GM19023 (cell line): ENCODE data around the gene GIGYF1.
A peak's percentile ranks its signal among the peaks of the same experiment; 100 is the strongest.
"Not testable (repeated sequence)": the region's sequence is repeated elsewhere in the genome, so short reads cannot be mapped to it uniquely, and the experiment has no call there.

Experiments
- ATAC-seq: cut with Tn5 transposase; IDR thresholded peaks from one replicate; pipeline ENCODE4 v1.9.1; 2021; ENCODE audit warnings: mild to moderate bottlenecking, moderate library complexity; ENCODE audit not compliant: unreplicated experiment

The GIGYF1 gene

GRCh38 chr7:100711369-100711768, 17.3 kb upstream of the GIGYF1 start:
- ATAC-seq = no peak

GRCh38 chr7:100710452-100710851, 16.4 kb upstream of the GIGYF1 start:
- ATAC-seq = no peak

GRCh38 chr7:100708395-100708794, 14.3 kb upstream of the GIGYF1 start:
- no peak for ATAC-seq

- no peak for ATAC-seq
Measured at GRCh38 chr7:100706672-100707311, 12.7 kb upstream of the GIGYF1 start.

- peak; percentile 91 for ATAC-seq
Measured at GRCh38 chr7:100705753-100706671, 12.0 kb upstream of the GIGYF1 start, which contains the start of gene POP7. Gene POP7, plus strand, starts transcription at chr7:100706121. Its CDS starts 710 bp downstream, at chr7:100706831.

GRCh38 chr7:100705320-100705752, 11.3 kb upstream of the GIGYF1 start:
- ATAC-seq = peak; percentile 56

- ATAC-seq = not testable (repeated sequence)
Measured at GRCh38 chr7:100701089-100701488, 7.0 kb upstream of the GIGYF1 start.

- no peak for ATAC-seq
Measured at GRCh38 chr7:100699018-100699417, 5.0 kb upstream of the GIGYF1 start.

GRCh38 chr7:100696123-100696521, 2.1 kb upstream of the GIGYF1 start:
- ATAC-seq = no peak

- ATAC-seq = peak; percentile 19
Measured at GRCh38 chr7:100693312-100694097, 545 bp downstream of the GIGYF1 start.

- no peak for ATAC-seq
Measured at GRCh38 chr7:100692578-100692961, 1.5 kb downstream of the GIGYF1 start.

- ATAC-seq = peak; percentile 39
Measured at GRCh38 chr7:100691676-100692577, 2.1 kb downstream of the GIGYF1 start.

GRCh38 chr7:100689230-100690135, 4.6 kb downstream of the GIGYF1 start:
- ATAC-seq = no peak

- no peak for ATAC-seq
Measured at GRCh38 chr7:100688326-100688860, 5.7 kb downstream of the GIGYF1 start.

GRCh38 chr7:100687751-100688300, 6.2 kb downstream of the GIGYF1 start:
- ATAC-seq = no peak

- ATAC-seq = no peak
Measured at GRCh38 chr7:100687261-100687660, 6.8 kb downstream of the GIGYF1 start.

GRCh38 chr7:100686822-100687211, 7.2 kb downstream of the GIGYF1 start:
- no peak for ATAC-seq

- no peak for ATAC-seq
Measured at GRCh38 chr7:100686201-100686821, 7.7 kb downstream of the GIGYF1 start.
